Neuronal stem cell (in vitro differentiated cells): Measurements from ENCODE around the gene CLDN15.

Experiments
- DNase-seq: peaks from one replicate; pipeline ENCODE4 v3.0.0-alpha.2; 2013; ENCODE audit warnings: low spot score
- H2AFZ ChIP-seq: one replicate; pipeline ENCODE4 v1.6.1; 2013; ENCODE audit warnings: mild to moderate bottlenecking, low read length, inconsistent platforms
- H2AK5ac ChIP-seq: 2 replicates; pipeline ENCODE4 v1.6.1; 2013; ENCODE audit warnings: low read depth, mild to moderate bottlenecking, inconsistent platforms, low read length, moderate library complexity, mixed read lengths
- H2BK120ac ChIP-seq: 2 replicates; pipeline ENCODE4 v1.6.1; 2013; ENCODE audit warnings: low read depth, mild to moderate bottlenecking, inconsistent platforms, low read length, moderate library complexity, mixed read lengths
- H2BK12ac ChIP-seq: one replicate; pipeline ENCODE4 v1.6.1; 2013; ENCODE audit warnings: low read length, inconsistent platforms
- H2BK15ac ChIP-seq: 2 replicates; pipeline ENCODE4 v1.6.1; 2013; ENCODE audit warnings: mild to moderate bottlenecking, low read length, inconsistent platforms, mixed read lengths
- H2BK5ac ChIP-seq: one replicate; pipeline ENCODE4 v1.6.1; 2013; ENCODE audit warnings: inconsistent platforms, mild to moderate bottlenecking, low read length, moderate library complexity
- H3K14ac ChIP-seq: one replicate; pipeline ENCODE4 v1.6.1; 2013; ENCODE audit warnings: low read length, inconsistent platforms
- H3K18ac ChIP-seq: 2 replicates; pipeline ENCODE4 v1.6.1; 2013; ENCODE audit warnings: low read length, inconsistent platforms
- H3K23ac ChIP-seq: 2 replicates; pipeline ENCODE4 v1.6.1; 2013; ENCODE audit warnings: low read depth, mild to moderate bottlenecking, mixed read lengths, low read length, inconsistent platforms; ENCODE audit not compliant: poor library complexity
- H3K27ac ChIP-seq: replicated peaks from 3 replicates; pipeline ENCODE4 v1.5.1; 2013; ENCODE audit warnings: low read length, inconsistent platforms
- H3K27me3 ChIP-seq, 3 experiments: 2 replicates each; pipeline ENCODE4 v1.6.1; 2013; ENCODE audit warnings: low read length in 3 of 3, mild to moderate bottlenecking in 2 of 3, inconsistent platforms in 1 of 3, low read depth in 1 of 3, mixed read lengths in 1 of 3, moderate library complexity in 1 of 3; ENCODE audit not compliant: control insufficient read depth in 3 of 3, insufficient read depth in 3 of 3
- H3K36me3 ChIP-seq, 2 donors: replicated peaks in 1 of 2; 2 replicates each; pipeline ENCODE4 v1.6.1; 2013; ENCODE audit warnings: low read length in 2 of 2; ENCODE audit not compliant: control insufficient read depth in 2 of 2, insufficient read depth in 2 of 2
- H3K4ac ChIP-seq: 2 replicates; pipeline ENCODE4 v1.6.1; 2013; ENCODE audit warnings: inconsistent platforms, mild to moderate bottlenecking, low read length, moderate library complexity
- H3K4me1 ChIP-seq, 2 donors: 1 replicate in 1 of 2; 2 replicates in 1 of 2; pipeline ENCODE4 v1.6.1; 2013; ENCODE audit warnings: low read length in 2 of 2, low read depth in 1 of 2; ENCODE audit not compliant: control insufficient read depth in 2 of 2, insufficient read depth in 1 of 2
- H3K4me2 ChIP-seq: one replicate; pipeline ENCODE4 v1.6.1; 2013; ENCODE audit warnings: mild to moderate bottlenecking, low read length, inconsistent platforms; ENCODE audit not compliant: insufficient read depth, poor library complexity, severe bottlenecking
- H3K4me3 ChIP-seq, 2 donors: 2 replicates each; pipeline ENCODE4 v1.5.1; 2013; ENCODE audit warnings: low read length in 2 of 2, mild to moderate bottlenecking in 2 of 2, inconsistent platforms in 1 of 2, moderate library complexity in 1 of 2
- H3K79me1 ChIP-seq: one replicate; pipeline ENCODE4 v1.6.1; 2013; ENCODE audit warnings: low read depth, mild to moderate bottlenecking, inconsistent platforms, low read length, moderate library complexity
- H3K9ac ChIP-seq: one replicate; pipeline ENCODE4 v1.6.1; 2013; ENCODE audit warnings: mild to moderate bottlenecking, low read depth, low read length, inconsistent platforms; ENCODE audit not compliant: poor library complexity
- H3K9me3 ChIP-seq, 2 donors: replicated peaks in 1 of 2; 2 replicates each; pipeline versions ENCODE3 to v1.6.1; 2013; ENCODE audit warnings: low read length in 2 of 2, mild to moderate bottlenecking in 2 of 2, inconsistent platforms in 1 of 2, low read depth in 1 of 2, mixed read lengths in 1 of 2, moderate library complexity in 1 of 2; ENCODE audit not compliant: control insufficient read depth in 2 of 2, insufficient read depth in 1 of 2
- H4K8ac ChIP-seq: one replicate; pipeline ENCODE4 v1.6.1; 2013; ENCODE audit warnings: low read depth, mild to moderate bottlenecking, inconsistent platforms, low read length, moderate library complexity
- H4K91ac ChIP-seq: one replicate; pipeline ENCODE4 v1.6.1; 2013; ENCODE audit warnings: low read length, low read depth, mild to moderate bottlenecking, inconsistent platforms; ENCODE audit not compliant: poor library complexity
- WGBS, 2 donors: extraction: QIAGEN DNeasy Blood & Tissue Kit; methylation state at CpG; one replicate each; pipeline ENCODE4 v1.1.7; 2013; ENCODE audit warnings: missing lambda C conversion rate in 2 of 2, mixed read lengths in 1 of 2; ENCODE audit not compliant: insufficient read length in 2 of 2, insufficient replicate concordance in 1 of 2; ENCODE audit errors: extremely low coverage in 2 of 2; 5-methylcytosine and 5-hydroxymethylcytosine counted together

Gene CLDN15

GRCh38 chr7:101198476-101198875 is 39.1 kb downstream of the CLDN15 start:
- no peak overlapping the region for H3K18ac ChIP-seq
- H3K4ac ChIP-seq: no peak overlapping the region
- no peaks in the 10 kb centered on the region for H3K36me3 ChIP-seq
- no peak overlapping the region for H2BK120ac ChIP-seq
- H3K9me3 ChIP-seq: no peaks in the 10 kb centered on the region
- H2BK5ac ChIP-seq: no peak overlapping the region
- H2BK12ac ChIP-seq: no peak overlapping the region
- H3K27me3 ChIP-seq: peaks cover 9 to 35% (median 32%) of the 10 kb centered on the region in 3 experiments
- DNase-seq: no peak
- no peak overlapping the region for H3K9ac ChIP-seq
- H3K79me1 ChIP-seq: no peaks in the 10 kb centered on the region
- H2BK15ac ChIP-seq: no peak overlapping the region
- H3K4me3 ChIP-seq: no peak overlapping the region
- H2AK5ac ChIP-seq: no peak overlapping the region
- H3K14ac ChIP-seq: no peak overlapping the region
- no peak overlapping the region for H3K27ac ChIP-seq
- peaks cover 3 to 15% of the 10 kb centered on the region in 2 donors for H3K4me1 ChIP-seq
- no peak overlapping the region for H4K8ac ChIP-seq
- H4K91ac ChIP-seq: no peak overlapping the region
- WGBS, 2 donors: no CpG with 5 or more reads among the region's 14 CpGs
- H3K4me2 ChIP-seq: no peak overlapping the region
- no peak overlapping the region for H2AFZ ChIP-seq
- no peak overlapping the region for H3K23ac ChIP-seq

DNA sequence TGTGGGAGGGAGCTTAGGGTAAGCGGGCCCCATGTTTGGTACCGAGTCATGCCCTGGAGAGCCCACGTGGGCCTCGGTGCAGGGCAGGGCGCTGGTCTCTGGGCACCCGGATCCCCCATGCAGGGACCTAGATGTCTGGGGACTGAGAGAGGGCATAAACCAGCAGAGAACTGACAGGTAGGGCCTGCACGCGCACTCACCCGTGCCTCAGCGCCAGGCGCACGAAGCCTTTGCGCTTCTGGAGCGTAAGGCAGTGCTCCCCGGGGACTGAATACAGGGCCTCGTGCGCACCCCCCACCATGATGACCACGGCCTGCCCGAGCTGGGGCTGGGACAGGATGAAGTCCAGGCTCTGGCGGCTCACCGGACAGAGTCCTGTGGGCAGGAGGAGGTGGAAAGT is 39.6 kb downstream of the CLDN15 start:
- H3K27me3 ChIP-seq: peaks cover 9 to 30% (median 28%) of the 10 kb centered on the region in 3 experiments
- H3K18ac ChIP-seq: no peak overlapping the region
- H3K4ac ChIP-seq: no peak overlapping the region
- no peak overlapping the region for H2BK15ac ChIP-seq
- peak overlapping the region; percentile 19 for H2AK5ac ChIP-seq
- no peak overlapping the region for H3K4me3 ChIP-seq
- no peak overlapping the region for H2BK120ac ChIP-seq
- H3K9ac ChIP-seq: no peak overlapping the region
- no peaks in the 10 kb centered on the region for H3K79me1 ChIP-seq
- H3K27ac ChIP-seq: no peak overlapping the region
- H3K4me2 ChIP-seq: no peak overlapping the region
- no peak overlapping the region for H3K23ac ChIP-seq
- H4K91ac ChIP-seq: no peak overlapping the region
- H3K9me3 ChIP-seq: no peaks in the 10 kb centered on the region
- no peak overlapping the region for H2AFZ ChIP-seq
- no peak overlapping the region for H2BK5ac ChIP-seq
- WGBS, 2 donors: no CpG with 5 or more reads among the region's 21 CpGs
- no peak overlapping the region for H4K8ac ChIP-seq
- H3K36me3 ChIP-seq: no peaks in the 10 kb centered on the region
- no peak for DNase-seq
- H3K14ac ChIP-seq: no peak overlapping the region
- H2BK12ac ChIP-seq: peak overlapping the region; percentile 4
- H3K4me1 ChIP-seq: peaks cover 3 to 15% of the 10 kb centered on the region in 2 donors

DNA sequence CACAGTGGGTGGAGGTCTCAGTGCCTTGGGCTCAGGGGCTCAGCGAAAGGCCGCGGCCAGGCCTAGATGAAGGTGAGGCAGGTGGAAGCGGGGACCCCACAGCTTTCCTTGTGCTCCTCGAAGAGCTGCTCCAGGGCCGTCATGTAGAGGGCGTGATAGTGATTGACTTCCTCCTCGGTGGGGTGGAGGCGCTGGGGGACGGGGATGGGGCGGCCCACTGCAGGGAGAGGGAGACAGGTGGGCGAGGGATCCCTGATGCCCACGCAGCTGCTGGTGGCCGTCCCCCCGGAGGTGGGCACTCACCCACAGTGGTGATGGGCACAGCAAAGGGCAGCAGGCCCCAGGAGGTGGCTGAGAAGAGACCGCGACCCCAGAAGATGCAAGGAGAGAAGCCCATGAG is 41.7 kb downstream of the CLDN15 start:
- DNase-seq: no peak
- Histone ChIP-seq H3K4ac (no peak overlapping the region), H3K27ac (no peak overlapping the region), H2AFZ (no peak overlapping the region), H2BK15ac (no peak overlapping the region), H2BK5ac (no peak overlapping the region), H3K14ac (no peak overlapping the region), H3K36me3 (no peaks in the 10 kb centered on the region), H4K91ac (no peak overlapping the region), H3K9me3 (no peaks in the 10 kb centered on the region), H3K18ac (peak overlapping the region; percentile 57), H3K4me2 (no peak overlapping the region), H2BK120ac (no peak overlapping the region), H3K27me3 (peaks cover 0 to 15% (median 10%) of the 10 kb centered on the region in 3 experiments), H2BK12ac (no peak overlapping the region), H4K8ac (no peak overlapping the region), H3K4me3 (no peak overlapping the region), H2AK5ac (peak overlapping the region; percentile 14), H3K4me1 (peaks cover 0 to 7% of the 10 kb centered on the region in 2 donors), H3K23ac (no peak overlapping the region), H3K9ac (no peak overlapping the region), H3K79me1 (no peaks in the 10 kb centered on the region)
- no CpG with 5 or more reads among the region's 17 CpGs for WGBS, 2 donors

- no peak overlapping the region for H3K4ac ChIP-seq
These were observed 48.5 kb downstream of the CLDN15 start for GRCh38 chr7:101189109-101189508.

More at GRCh38 chr7:101189109-101189508, 48.5 kb downstream of the CLDN15 start:
- no peak overlapping the region for H3K4me2 ChIP-seq
- no peak overlapping the region for H3K14ac ChIP-seq
- H3K9ac ChIP-seq: no peak overlapping the region
- no peak overlapping the region for H2BK15ac ChIP-seq
- H3K27me3 ChIP-seq: peaks cover 0 to 5% (median 0%) of the 10 kb centered on the region in 3 experiments
- H4K8ac ChIP-seq: no peak overlapping the region
- H3K27ac ChIP-seq: no peak overlapping the region
- no peak overlapping the region for H2AFZ ChIP-seq
- no peak overlapping the region for H2AK5ac ChIP-seq
- H3K4me3 ChIP-seq: no peak overlapping the region
- H4K91ac ChIP-seq: no peak overlapping the region
- no peak overlapping the region for H2BK12ac ChIP-seq
- no peaks in the 10 kb centered on the region for H3K9me3 ChIP-seq
- no peaks in the 10 kb centered on the region for H3K79me1 ChIP-seq
- H3K18ac ChIP-seq: no peak overlapping the region
- no peak overlapping the region for H3K23ac ChIP-seq
- no CpG with 5 or more reads among the region's 8 CpGs for WGBS, 2 donors
- no peaks in the 10 kb centered on the region for H3K36me3 ChIP-seq
- DNase-seq: no peak
- no peak overlapping the region for H2BK5ac ChIP-seq
- no peaks in the 10 kb centered on the region for H3K4me1 ChIP-seq
- no peak overlapping the region for H2BK120ac ChIP-seq
